HT1080 (cell line): ENCODE measurements around the gene ADNP. TPM values are rescaled to one million over a fixed set of nuclear protein-coding genes. Genes with fewer than 3 reads are reported as not detected.
A peak's percentile ranks its signal among the peaks of the same experiment; 100 is the strongest.

Experiments
- DNase-seq: peaks from one replicate; pipeline ENCODE4 v3.0.0-alpha.2; 2015; ENCODE audit warnings: low read depth
- total RNA-seq: library from RNA; depleted of rRNA; stranded (reverse); fragments of >200 nt; shearing (Covaris generic); gene quantifications from 2 replicates; pipeline ENCODE4 v1.2.3, GENCODE V29; 2014

ADNP gene
- total RNA-seq, 1 experiment from 2014 or later = 21.4 TPM

DNA sequence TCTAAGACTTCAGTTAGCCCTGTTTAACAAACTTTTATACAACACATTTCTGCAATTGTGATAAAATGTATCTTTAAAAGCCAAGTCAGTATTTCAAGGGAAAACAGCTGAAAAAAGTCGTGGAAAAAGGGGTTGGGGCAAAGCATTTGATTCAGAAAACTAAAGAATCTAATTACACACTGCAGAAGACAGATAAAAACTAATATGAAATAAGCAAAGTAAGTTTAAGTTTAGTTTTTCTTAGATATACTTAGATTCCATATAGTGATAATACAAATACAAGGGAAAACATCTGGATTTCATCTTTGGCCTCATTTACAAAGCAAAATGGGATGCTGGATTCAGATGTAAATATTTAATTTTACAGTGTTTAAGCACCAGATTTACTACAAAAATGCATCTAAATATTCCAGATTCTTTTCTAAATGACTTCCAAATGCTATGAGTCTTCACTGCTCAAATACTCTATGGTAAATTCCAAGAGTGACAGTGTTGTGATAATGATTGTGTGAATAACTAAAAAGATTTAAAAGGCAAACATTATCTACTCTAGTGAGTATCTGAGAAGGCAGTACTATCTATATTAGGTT, 1.5 kb upstream of the ADNP start:
- DNase-seq = no peak

DNA sequence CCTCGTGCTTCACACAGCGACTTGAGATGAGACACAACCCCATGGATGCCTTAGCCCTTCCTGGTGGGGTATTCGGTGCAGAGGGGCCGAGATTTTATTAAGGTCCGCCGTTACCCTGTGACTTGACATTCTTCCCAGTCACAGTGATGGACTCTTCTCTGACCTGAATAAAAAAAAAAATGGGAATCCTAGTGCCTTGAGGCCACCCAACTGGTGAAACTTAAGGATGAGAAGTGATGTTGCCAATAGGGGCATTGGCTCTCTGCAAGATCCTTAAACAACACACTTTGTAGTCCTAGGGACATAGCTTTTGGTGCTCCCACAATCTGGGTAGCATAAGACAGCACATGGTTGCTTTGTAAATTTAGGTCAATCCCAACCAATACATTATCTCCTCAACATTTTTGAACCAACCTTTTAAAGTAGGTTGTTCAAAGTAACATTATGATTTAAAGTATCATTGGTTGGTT, 814 bp upstream of the ADNP start:
- DNase-seq = no peak

- DNase-seq = no peak
Measured at GRCh38 chr20:50930976-50931305, 296 bp downstream of the ADNP start.

DNA sequence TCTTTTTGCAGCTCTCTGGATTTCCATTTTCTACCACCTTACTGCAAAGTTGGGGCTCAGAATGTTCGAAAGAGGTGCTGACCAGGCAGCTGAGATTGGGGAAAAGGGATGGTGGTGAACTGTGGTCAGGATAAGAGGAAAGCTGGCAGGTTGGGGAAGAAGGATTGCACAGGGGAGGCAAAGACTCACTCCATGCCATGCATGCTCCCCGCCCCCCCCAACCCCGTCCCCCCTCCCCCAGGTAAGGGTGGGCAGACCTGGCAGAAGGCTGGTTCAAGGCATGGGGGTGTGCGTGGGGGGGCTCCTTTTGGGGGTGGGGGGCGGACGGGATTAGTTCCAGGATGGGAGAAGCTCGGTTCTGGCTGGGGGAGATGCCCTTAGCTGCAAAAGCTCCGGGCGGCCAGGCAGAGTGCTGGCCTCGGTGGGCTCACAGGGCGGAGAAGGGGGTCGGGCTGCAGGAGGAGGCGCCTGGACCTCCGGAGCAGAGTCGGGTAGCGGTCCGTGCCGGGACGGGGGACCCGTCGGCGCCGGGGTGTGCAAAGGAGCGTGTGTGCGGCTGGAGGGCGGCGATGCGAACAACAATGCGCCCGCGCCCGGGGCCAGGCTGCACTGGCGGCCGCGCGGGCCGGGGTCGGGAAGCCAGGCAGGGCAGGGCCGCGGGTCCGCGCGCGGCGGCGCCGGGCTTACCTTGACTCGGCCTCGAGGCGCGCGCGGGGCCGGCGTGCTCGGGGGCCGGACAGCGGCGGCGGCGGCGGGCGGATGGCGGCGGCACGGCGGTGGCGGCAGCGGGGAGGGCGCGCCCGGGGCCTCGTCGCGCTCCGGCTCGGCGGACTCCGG, 880 bp downstream of the ADNP start:
- DNase-seq = peak; percentile 40

GRCh38 chr20:50929299-50930138, 1.7 kb downstream of the ADNP start:
- peak; percentile 94 for DNase-seq

GRCh38 chr20:50928469-50928868, 2.8 kb downstream of the ADNP start:
- DNase-seq = no peak

DNA sequence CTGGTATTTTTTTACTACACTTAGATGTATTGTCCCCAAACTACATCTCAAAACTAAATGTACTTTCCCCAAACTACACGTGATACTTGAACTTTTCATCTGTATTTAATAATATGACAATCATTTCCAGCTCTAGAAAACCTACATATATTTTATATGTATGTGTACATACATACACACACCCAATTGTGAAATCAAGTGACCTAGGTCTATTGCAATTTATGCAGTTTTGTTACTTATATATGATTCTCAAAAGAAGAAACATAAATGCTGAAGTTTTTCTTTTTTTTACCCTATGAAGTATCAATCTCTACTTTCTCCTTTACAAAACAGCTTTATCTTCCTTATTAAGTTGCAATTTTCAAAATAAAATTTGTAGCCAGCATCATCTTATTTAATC, 4.7 kb downstream of the ADNP start:
- DNase-seq = no peak

GRCh38 chr20:50924261-50924920, 6.8 kb downstream of the ADNP start:
- no peak for DNase-seq

- no peak for DNase-seq
Measured at GRCh38 chr20:50921803-50922501, 9.3 kb downstream of the ADNP start.

- no peak for DNase-seq
Measured at GRCh38 chr20:50920997-50921396, 10.2 kb downstream of the ADNP start.

DNA sequence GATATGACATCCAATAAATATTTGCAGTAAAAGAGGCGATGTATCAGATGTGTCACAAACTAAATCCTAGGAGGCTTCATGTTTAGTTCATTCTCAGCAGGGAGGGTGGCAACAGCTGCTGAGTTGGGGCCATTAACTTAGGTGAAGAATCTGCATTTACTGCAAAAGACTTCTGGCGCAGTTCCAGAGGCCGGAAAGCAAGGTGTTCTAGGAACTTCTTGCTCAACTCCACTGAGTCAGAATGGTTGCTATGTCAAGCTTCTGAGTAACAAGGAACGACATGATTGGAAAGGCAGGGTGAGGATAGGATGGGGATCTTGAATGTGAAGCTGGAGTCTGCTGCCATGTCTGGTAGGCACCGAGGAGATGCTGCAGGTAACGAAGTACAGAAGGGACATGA, 11.7 kb downstream of the ADNP start:
- peak; percentile 50 for DNase-seq

- no peak for DNase-seq
Measured at GRCh38 chr20:50918403-50918802, 12.8 kb downstream of the ADNP start.

DNA sequence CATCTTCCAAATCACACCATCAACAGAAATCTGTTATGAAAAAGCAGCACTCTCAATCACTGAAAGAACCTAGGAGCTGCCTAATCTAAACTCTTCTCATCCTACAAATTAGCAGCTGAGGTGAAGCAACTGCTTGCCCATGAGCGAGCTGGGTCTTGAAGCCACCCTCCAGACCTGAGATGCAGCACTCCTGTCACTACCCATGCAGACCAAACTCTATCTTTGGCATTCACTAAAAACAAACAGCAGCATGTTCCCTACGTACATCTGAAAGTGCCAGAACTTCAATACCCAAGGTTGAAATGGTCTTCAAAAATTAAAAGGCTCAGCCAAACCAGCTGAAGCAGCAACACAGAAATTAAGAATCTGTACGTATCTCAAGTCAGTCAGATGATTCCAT, 14.3 kb downstream of the ADNP start:
- DNase-seq = no peak

DNA sequence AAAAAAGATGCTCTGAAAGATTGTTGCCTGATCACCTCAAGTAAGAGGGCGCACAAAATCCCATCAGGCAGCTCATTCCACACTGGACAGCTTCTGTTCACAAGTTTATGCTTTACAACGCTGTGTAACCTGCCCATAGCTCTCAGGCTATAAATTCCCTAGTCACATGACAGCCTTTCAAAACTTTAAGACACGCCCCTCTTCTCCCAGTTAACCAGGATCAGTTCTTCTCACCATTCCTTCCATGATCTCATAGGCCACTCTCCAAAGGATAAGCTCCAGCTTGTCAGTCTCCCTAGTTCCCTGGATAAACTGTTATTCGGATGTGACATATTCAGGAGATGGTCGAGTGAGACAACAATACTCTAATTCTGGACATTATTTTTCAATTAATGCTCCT, 15.0 kb downstream of the ADNP start:
- DNase-seq = peak; percentile 44

GRCh38 chr20:50915424-50915823, 15.8 kb downstream of the ADNP start:
- DNase-seq = peak; percentile 38

DNA sequence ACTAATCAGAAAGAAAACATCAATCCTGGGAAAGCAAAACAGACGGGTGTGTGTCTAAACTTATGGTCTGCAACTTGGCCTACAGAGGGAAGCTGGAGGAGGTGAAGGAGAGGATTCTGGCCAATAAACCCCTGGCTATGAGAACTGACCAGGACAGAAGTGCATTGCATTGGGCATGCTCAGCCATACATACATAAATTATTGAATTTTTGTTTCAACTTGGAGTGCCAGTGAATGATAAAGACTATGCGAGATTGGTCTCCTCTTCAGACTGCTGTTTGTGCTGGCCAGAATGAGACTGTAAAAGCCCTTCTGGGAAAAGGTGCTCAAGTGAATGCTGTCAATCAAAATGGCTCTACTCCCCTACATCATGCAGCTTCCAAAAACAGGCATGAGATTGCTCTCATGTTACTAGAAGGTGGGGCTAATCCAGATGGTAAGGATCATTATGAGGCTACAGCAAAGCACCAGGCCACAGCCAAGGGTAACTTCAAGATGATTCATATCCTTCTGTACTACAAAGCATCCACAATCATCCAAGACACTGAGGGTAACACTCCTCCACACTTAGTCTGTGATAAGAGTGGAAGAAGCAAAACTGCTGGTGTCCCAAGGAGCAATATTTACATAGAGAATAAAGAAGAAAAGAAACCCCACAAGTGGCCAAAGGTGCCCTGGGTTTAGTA, 17.4 kb downstream of the ADNP start:
- DNase-seq = peak; percentile 92

GRCh38 chr20:50911716-50912115, 19.5 kb downstream of the ADNP start:
- DNase-seq = no peak

- DNase-seq = no peak
Measured at GRCh38 chr20:50911030-50911429, 20.2 kb downstream of the ADNP start.

- DNase-seq = no peak
Measured at GRCh38 chr20:50909413-50909812, 21.8 kb downstream of the ADNP start.

GRCh38 chr20:50904067-50904570, 27.1 kb downstream of the ADNP start:
- no peak for DNase-seq
